ENCODE results near the gene ARHGEF28. TPM values are rescaled to one million over a fixed set of nuclear protein-coding genes. Genes with fewer than 3 reads are reported as not detected.

The ARHGEF28 gene
- total and polyA plus RNA-seq, 9 of the 15 experiments (the other 6 are each of a cell fraction or from before 2014, with no cell fraction given), result 0.27 TPM; not detected in 8

DNA sequence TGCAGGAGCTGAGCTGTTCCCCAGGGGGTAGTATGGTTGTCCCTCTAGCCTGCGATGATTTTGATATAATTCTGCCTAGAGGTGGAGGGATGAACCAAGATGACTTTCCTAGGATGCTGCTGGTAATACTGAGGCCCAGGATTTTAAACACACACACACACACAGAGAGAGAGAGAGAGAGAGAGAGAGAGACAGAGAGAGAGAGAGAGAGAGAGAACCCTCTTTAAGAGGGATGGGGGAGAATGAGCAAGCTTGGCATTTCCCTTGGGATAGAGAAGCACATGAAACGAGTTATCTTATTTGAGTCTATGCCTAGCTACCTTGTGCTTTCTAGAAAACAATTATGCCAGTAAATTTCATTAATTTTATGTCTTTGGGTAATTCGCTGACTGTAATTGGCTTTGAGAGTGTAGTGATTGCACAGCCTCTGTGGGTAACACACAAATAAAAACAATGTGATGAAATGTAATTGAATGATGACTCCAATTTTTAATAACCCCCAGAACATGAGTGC, 338.4 kb downstream of the ARHGEF28 start:
- H3K4me1 ChIP-seq (replicated peaks in 1 of 2; ENCODE audit: control insufficient read depth in 2 of 2, insufficient read depth in 2 of 2, low read length in 2 of 2), result no peaks in the 10 kb centered on the region; a peak in 1 of 5 replicates
- no peak overlapping the region for H2AFZ ChIP-seq (ENCODE audit: low read depth, low read length)
- H3K9ac ChIP-seq (ENCODE audit: insufficient read depth in 1 of 2, low read depth in 2 of 2, low read length in 2 of 2), result no peak overlapping the region
- intact Hi-C loops (cut with micrococcal nuclease), result no loop called here
- no peak overlapping the region for H3K4me3 ChIP-seq
- no peak for ATAC-seq
- H3K27me3 ChIP-seq (ENCODE audit: control insufficient read depth in 2 of 2, insufficient read depth in 2 of 2, low read length in 2 of 2), result peaks cover 0 to 5% of the 10 kb centered on the region in 2 experiments; a peak in 2 of 5 replicates
- H3K79me2 ChIP-seq (ENCODE audit: control insufficient read depth, insufficient read depth, low read length), result no peaks in the 10 kb centered on the region
- H3K27ac ChIP-seq (ENCODE audit: extremely low read depth, low read depth, low read length), result no peak overlapping the region
- H3K9me1 ChIP-seq (ENCODE audit: control insufficient read depth, insufficient read depth, low read length), result no peaks in the 10 kb centered on the region
- POLR2A ChIA-PET, result no interaction called here
- no peaks in the 10 kb centered on the region for H3K36me3 ChIP-seq (ENCODE audit: control insufficient read depth, insufficient read depth, low read length)
- CTCF ChIA-PET (ENCODE audit: low intra/inter-chr PET ratio), result interaction anchor here (0.6 kb wide), 1 partner anchor 611 kb away, joined by 3 read pairs; no protein-coding TSS in a partner anchor
- no peaks in the 10 kb centered on the region for H4K20me1 ChIP-seq (replicated peaks; ENCODE audit: control insufficient read depth, insufficient read depth, low read length)
- no TSS peak for BruUV-seq (replicated peaks)
- DNase-seq (ENCODE audit: extremely low read depth in 1 of 4, low spot score in 3 of 4), result no peak
- TF ChIP-seq ARHGAP35 (IDR thresholded peaks at IDR 0.05; ENCODE audit: partially characterized antibody) (no peak), PHB (CRISPR knock-in tag; IDR thresholded peaks at IDR 0.05) (no peak), HNRNPH1 (optimal IDR thresholded peaks at IDR 0.05; ENCODE audit: low read depth, low read length) (no peak), CBX8 (IDR thresholded peaks at IDR 0.05; ENCODE audit: borderline replicate concordance, extremely low read depth, low read depth, low read length, poor library complexity, severe bottlenecking) (no peak), PCBP1 (IDR thresholded peaks at IDR 0.05; ENCODE audit: low read depth, low read length, poor library complexity, severe bottlenecking) (no peak), ZNF707 (CRISPR knock-in tag; conservative IDR thresholded peaks at IDR 0.05) (no peak), ARNT (IDR thresholded peaks at IDR 0.05) (no peak), ZNF408 (CRISPR knock-in tag; IDR thresholded peaks at IDR 0.05; ENCODE audit: low read depth) (no peak), ILF3 (IDR thresholded peaks at IDR 0.05; ENCODE audit: borderline replicate concordance) (no peak), SREBF1 (IDR thresholded peaks at IDR 0.05; ENCODE audit: borderline replicate concordance, low read depth, low read length) (no peak), RBM15 (IDR thresholded peaks at IDR 0.05; ENCODE audit: insufficient read depth, low read length) (no peak)
- in situ Hi-C loops (cut with MboI), result no loop called here
- H3K9me3 ChIP-seq (replicated peaks; ENCODE audit: control insufficient read depth, insufficient read depth, low read depth, low read length), result no peaks in the 10 kb centered on the region
- no peak overlapping the region for H3K4me2 ChIP-seq (ENCODE audit: insufficient read depth, low read length)
- 0% methylated on average over 3 of the region's 3 CpGs for WGBS (ENCODE audit: insufficient coverage, low coverage, missing lambda C conversion rate)
- no peak for FAIRE-seq
